Left lung (tissue), 10 donors: ENCODE results near the gene ITPR2. TPM values are rescaled to one million over a fixed set of nuclear protein-coding genes. Genes with fewer than 3 reads are reported as not detected.

Experiments used
- ATAC-seq: fragments of 200-7000 bp; cut with Tn5 transposase; one replicate; pipeline ENCODE4 v1.9.1; 2020; ENCODE audit warnings: moderate library complexity
- DNase-seq, 4 donors: peaks; one replicate each; pipeline ENCODE4 v3.0.0-alpha.2; 2013 to 2020
- H3K27ac ChIP-seq, 2 donors: fragments of 200-600 bp; sonication (generic) in 1 of 2; one replicate each; pipeline versions ENCODE4 v1.5.0 to v1.8.0; 2020 to 2021
- H3K27me3 ChIP-seq, 2 donors: fragments of 200-600 bp; sonication (generic) in 1 of 2; one replicate each; pipeline versions ENCODE4 v1.5.0 to v1.8.0; 2020 to 2021
- H3K36me3 ChIP-seq, 2 donors: fragments of 200-600 bp; sonication (generic) in 1 of 2; one replicate each; pipeline versions ENCODE4 v1.5.0 to v1.8.0; 2020 to 2021
- H3K4me1 ChIP-seq, 2 donors: fragments of 200-600 bp; one replicate each; pipeline ENCODE4 v1.8.0; 2021
- H3K4me3 ChIP-seq, 2 donors: fragments of 200-600 bp; sonication (generic) in 1 of 2; one replicate each; pipeline versions ENCODE4 v1.5.0 to v1.8.0; 2020 to 2021; ENCODE audit warnings: mild to moderate bottlenecking in 1 of 2
- H3K9me3 ChIP-seq, 2 donors: fragments of 200-600 bp; sonication (generic) in 1 of 2; one replicate each; pipeline versions ENCODE4 v1.5.0 to v1.8.0; 2020 to 2021
- intact Hi-C, 2 donors: fragments of 100-400 bp; cut with DNase I; formaldehyde crosslinking; loops; one replicate each; pipeline versions ENCODE4 v1.11.2 to v1.14.2; 2022
- polyA plus RNA-seq, 6 donors: library from polyadenylated mRNA; unstranded; fragments of 120-200 nt; gene quantifications; one replicate each; pipeline ENCODE4 v1.2.1, GENCODE V29; 2013; ENCODE audit not compliant: insufficient read length in 6 of 6
- total RNA-seq, 2 donors: library from RNA; stranded (reverse); fragmentation: NEBNext Ultra II Directional; extraction: Animal tissue kit (Norgen Biotek cat#: 25700); gene quantifications; one replicate each; pipeline ENCODE4 v1.2.1, GENCODE V29; 2021
- TF ChIP-seq, protein P1 (sequence below), 2 donors: fragments of 200-600 bp; sonication (generic) in 1 of 2; IDR thresholded peaks; one replicate each; pipeline versions ENCODE4 v1.5.0 to v1.8.0; 2021; ENCODE audit warnings: antibody characterized with exemption in 2 of 2
- donor health status: DM: no; HTN: yes; CAD: no.
- donor health status: DM: no; HTN: no; CAD: no.

The ITPR2 gene
- total and polyA plus RNA-seq, 8 donors, result 5.5 to 67.8 (median 7.5) TPM

DNA sequence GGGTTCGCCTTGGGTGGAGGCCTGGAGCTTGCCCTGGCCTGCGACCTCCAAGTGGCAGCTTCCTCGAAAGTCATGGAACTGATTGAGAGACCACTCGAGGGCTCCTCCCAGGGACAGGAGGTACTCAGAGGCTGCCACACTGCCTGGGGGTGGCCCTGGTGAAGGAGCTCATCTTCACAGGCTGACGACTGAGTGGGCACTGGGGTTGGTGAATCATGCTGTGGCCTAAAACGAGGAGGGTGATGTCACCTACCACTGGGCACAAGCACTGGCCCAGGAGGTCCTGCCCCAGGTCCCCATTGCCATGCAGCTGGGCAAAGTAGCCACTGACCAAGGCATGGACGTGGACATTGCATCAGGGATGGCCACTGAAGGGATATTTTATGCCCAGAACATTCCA lies 32.1 kb downstream of the ITPR2 start:
- intact Hi-C loops, result no loop called here
- DNase-seq, result peak in 1 of 4 donors; percentile 39
- TF ChIP-seq, protein P1, sequence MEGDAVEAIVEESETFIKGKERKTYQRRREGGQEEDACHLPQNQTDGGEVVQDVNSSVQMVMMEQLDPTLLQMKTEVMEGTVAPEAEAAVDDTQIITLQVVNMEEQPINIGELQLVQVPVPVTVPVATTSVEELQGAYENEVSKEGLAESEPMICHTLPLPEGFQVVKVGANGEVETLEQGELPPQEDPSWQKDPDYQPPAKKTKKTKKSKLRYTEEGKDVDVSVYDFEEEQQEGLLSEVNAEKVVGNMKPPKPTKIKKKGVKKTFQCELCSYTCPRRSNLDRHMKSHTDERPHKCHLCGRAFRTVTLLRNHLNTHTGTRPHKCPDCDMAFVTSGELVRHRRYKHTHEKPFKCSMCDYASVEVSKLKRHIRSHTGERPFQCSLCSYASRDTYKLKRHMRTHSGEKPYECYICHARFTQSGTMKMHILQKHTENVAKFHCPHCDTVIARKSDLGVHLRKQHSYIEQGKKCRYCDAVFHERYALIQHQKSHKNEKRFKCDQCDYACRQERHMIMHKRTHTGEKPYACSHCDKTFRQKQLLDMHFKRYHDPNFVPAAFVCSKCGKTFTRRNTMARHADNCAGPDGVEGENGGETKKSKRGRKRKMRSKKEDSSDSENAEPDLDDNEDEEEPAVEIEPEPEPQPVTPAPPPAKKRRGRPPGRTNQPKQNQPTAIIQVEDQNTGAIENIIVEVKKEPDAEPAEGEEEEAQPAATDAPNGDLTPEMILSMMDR (IDR thresholded peaks at IDR 0.05), result no peak
- Histone ChIP-seq H3K9me3 (no peaks in the 10 kb centered on the region), H3K36me3 (peaks cover 0 to 4% of the 10 kb centered on the region in 2 donors), H3K27ac (no peak overlapping the region), H3K4me3 (no peak overlapping the region), H3K4me1 (peaks cover 5 to 35% of the 10 kb centered on the region in 2 donors), H3K27me3 (no peaks in the 10 kb centered on the region)
- no peak for ATAC-seq

DNA sequence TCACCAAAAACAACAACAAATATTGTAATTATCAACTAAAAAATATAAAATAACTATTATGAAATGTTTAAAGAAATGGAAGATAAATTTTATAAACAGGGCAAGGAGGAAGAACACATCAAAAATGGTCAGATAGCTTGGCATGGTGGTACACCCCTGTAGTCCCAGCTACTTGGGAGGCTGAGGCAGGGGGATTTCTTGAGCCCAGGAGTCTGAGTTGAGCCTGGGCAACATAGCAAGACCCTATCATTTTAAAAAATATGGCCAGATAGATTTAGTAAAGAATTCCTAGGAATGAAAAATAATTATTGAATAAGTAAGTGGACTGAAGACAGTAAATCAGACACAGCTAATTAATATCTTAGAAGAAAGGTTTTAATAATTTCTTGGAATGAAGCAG lies 32.6 kb downstream of the ITPR2 start:
- peaks cover 0 to 4% of the 10 kb centered on the region in 2 donors for H3K36me3 ChIP-seq
- H3K27ac ChIP-seq, result no peak overlapping the region

DNA sequence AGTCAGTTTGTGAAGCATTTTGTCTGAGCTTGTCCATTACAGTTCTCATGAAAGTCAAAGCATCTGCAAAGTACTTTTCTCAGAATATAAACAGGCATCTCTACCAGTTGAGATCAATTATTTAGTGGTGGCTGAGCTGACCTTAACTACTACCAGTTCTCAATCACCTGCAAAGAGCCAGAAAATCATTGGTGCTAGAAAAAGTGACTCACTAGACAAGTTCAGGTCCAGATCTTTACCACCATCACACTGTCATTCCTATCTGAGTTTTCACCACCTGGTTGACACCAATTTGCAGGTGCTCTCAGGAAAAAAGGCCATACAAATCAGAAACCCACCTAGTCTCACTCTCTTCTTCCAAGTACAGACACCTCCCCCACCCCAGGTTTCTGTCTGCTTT lies 33.3 kb downstream of the ITPR2 start:
- DNase-seq (no peak), ATAC-seq (no peak)
- Histone ChIP-seq H3K27me3 (no peaks in the 10 kb centered on the region), H3K4me1 (peaks cover 5 to 35% of the 10 kb centered on the region in 2 donors), H3K27ac (no peak overlapping the region), H3K36me3 (peaks cover 0 to 4% of the 10 kb centered on the region in 2 donors), H3K4me3 (no peak overlapping the region), H3K9me3 (no peaks in the 10 kb centered on the region)
- intact Hi-C loops, result no loop called here
- TF ChIP-seq, protein P1 (IDR thresholded peaks at IDR 0.05), result no peak

More for the DNA sequence above, 32.6 kb downstream of the ITPR2 start:
- H3K27me3 ChIP-seq, result no peaks in the 10 kb centered on the region
- ATAC-seq (no peak), DNase-seq (no peak)
- TF ChIP-seq, protein P1 (IDR thresholded peaks at IDR 0.05), result no peak
- H3K9me3 ChIP-seq, result no peaks in the 10 kb centered on the region
- H3K4me1 ChIP-seq, result peaks cover 5 to 35% of the 10 kb centered on the region in 2 donors
- no peak overlapping the region for H3K4me3 ChIP-seq
- intact Hi-C loops, result no loop called here

DNA sequence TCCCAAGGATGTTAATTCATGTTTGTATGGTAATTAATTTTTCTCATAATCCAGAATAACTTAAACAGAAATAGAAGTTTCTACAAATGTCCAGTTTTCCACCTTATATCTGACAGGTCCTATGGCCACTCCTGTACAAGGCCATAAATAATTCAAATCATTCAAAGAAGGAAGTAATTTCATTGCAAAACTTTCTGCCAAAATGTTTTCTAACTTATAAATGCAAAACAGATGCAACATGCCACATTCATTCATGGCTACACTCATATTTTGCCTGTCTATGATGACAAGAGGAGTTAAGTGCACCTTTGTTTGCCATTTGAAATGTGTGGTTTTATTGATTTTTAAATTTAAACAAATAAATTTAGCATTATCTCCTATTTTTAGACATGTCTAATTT lies 34.4 kb downstream of the ITPR2 start:
- peaks cover 1 to 28% of the 10 kb centered on the region in 2 donors for H3K4me1 ChIP-seq
- no peak overlapping the region for H3K4me3 ChIP-seq
- intact Hi-C loops, result no loop called here
- no peaks in the 10 kb centered on the region for H3K9me3 ChIP-seq
- DNase-seq, result no peak
- ATAC-seq, result no peak
- no peak overlapping the region for H3K27ac ChIP-seq
- H3K27me3 ChIP-seq, result no peaks in the 10 kb centered on the region
- H3K36me3 ChIP-seq, result peaks cover 0 to 4% of the 10 kb centered on the region in 2 donors
- TF ChIP-seq, protein P1 (IDR thresholded peaks at IDR 0.05), result no peak

DNA sequence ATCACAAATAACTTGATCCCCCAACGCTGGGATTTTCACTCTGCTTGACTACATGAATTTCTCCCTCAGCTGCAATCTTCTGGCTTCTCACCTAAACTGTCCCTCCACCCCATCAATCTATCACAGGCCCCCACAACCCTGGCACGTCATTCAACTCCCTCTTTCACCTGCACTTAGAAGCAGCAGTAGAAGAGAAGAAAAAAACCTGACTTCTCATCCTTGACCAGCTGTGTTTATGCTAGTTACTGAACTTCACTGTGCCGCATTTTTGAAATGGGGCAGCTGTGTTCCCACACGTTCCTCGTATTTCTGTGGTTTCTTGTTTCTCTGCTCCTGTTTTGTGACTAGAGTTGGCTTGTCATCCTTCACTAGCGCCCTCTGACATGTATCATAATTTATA lies 35.0 kb downstream of the ITPR2 start:
- H3K4me1 ChIP-seq, result peaks cover 0 to 23% of the 10 kb centered on the region in 2 donors
- intact Hi-C loops, result no loop called here
- H3K36me3 ChIP-seq, result peaks cover 0 to 4% of the 10 kb centered on the region in 2 donors
- no peaks in the 10 kb centered on the region for H3K27me3 ChIP-seq
- peak in 2 of 4 donors; percentile 57 to 71 for DNase-seq
- no peak overlapping the region for H3K27ac ChIP-seq
- H3K9me3 ChIP-seq, result no peaks in the 10 kb centered on the region
- peak; percentile 44 for ATAC-seq
- no peak overlapping the region for H3K4me3 ChIP-seq
- TF ChIP-seq, protein P1 (IDR thresholded peaks at IDR 0.05), result no peak
